NCI-H524 (cell line): ENCODE data around the gene PPIH.
"Not testable (repeated sequence)": the region's sequence is repeated elsewhere in the genome, so short reads cannot be mapped to it uniquely, and the experiment has no call there.

ENCODE experiments used
- DNase-seq, 2 experiments: peaks; one replicate each; lab custom pipeline; 2025; lab: John Stamatoyannopoulos, UW

Gene PPIH

DNA sequence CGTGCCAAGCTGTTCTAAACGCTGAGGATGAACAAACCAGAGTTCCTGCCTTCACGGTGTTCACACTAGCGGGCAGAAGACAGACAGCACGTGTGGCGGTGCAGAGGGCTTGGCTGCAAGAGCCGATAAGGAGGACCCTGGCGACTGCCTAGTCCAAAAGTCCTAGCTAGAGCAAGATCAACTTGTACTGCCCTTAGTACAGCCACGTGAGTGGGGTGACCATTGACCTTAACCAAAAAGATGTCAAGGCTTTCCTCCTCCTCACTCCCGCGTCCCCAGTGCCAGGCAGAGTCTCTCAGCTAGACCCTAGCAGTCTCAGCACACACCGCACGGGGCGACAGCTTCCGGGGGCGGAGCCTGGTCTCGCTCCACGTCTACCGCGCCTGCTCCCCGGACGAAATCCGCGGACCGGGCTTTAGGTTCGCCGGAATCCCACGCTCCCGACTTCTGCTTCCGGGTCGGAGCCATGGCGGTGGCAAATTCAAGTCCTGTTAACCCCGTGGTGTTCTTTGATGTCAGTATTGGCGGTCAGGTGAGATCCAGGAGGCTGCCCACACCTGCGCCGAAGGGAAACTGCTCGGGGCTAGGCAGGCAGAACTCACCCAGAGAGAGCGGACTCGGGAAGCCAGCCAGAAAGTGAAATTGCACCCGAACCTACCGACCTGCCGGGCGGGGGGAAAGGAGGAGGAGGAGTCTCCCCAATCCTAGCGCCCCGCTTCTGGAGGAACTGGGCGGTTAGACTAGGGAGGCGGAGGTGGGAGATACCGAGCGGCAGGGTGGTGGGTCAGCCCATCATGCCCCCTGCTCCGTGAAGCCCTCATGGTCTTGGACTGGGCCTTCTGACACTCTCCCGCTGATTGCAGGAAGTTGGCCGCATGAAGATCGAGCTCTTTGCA is at the start of gene PPIH:
Gene PPIH, plus strand, starts transcription at position 443 of the 896 bp plus-strand sequence. Its CDS starts 24 bp downstream, at position 467.
- DNase-seq = peak; percentile 84 to 92

DNA sequence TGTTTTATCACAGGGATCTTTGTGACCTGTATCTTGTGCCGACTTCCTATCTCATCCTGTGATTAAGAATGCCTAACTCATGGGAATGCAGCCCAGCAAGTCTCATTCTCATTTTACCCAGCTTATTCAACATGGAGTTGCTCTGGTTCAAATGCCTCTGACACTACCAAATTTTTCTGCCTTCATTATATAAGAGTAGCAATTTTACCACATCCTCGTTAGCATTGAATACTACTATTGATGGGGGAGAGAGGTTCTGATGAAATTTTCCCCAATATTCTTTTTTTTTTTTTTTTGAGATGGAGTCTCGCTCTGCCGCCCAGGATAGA is 44.5 kb upstream of the PPIH start:
- no peak for DNase-seq

GRCh38 chr1:42618866-42619265 is 39.4 kb upstream of the PPIH start:
- no peak for DNase-seq

GRCh38 chr1:42620307-42620706 is 37.9 kb upstream of the PPIH start:
- DNase-seq = no peak

GRCh38 chr1:42621180-42621579 is 37.0 kb upstream of the PPIH start:
- DNase-seq = not testable (repeated sequence)

DNA sequence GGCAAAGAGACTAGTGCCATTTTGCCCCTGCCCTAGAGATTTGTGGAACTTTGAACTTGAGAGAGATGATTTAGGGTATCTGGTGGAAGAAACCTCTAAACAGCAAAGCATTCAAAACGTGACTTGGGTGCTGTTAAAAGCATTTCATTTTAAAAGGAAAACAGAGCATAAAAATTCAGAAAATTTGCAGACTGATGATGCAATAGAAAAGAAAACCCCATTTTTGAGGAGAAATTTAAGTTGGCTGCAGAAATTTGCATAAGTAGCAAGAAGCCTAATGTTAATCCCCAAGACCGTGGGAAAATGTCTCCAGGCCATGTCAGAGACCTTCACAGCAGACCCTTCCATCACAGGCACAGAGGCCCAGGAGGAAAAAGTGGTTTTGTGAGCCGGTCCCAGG is 31.0 kb upstream of the PPIH start:
- not testable (repeated sequence) for DNase-seq

DNA sequence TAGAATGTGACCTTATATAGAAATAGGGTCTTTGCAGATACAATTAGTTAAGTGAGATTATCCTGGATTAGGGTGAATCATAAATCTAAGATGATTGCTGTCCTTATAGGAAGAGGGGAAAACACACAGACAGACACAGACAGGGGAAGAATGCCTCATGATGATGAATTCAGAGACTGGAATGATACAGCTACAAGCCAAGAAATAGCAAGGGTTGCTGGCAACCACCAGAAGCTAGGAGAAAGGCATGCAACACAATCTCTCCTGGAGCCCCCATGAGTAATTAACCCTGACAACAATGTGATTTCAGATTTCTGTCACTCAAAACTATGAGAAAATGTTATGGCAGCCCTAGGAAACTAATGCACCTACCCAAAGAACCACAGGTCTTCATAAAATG is 19.1 kb upstream of the PPIH start:
- no peak for DNase-seq

GRCh38 chr1:42646056-42646455 is 12.2 kb upstream of the PPIH start:
- DNase-seq = no peak

- DNase-seq = no peak
Observed at GRCh38 chr1:42657201-42657600, 1.0 kb upstream of the PPIH start.

GRCh38 chr1:42658877-42659337 is 684 bp downstream of the PPIH start:
- no peak for DNase-seq

GRCh38 chr1:42660907-42661500 is 2.8 kb downstream of the PPIH start:
- no peak for DNase-seq

DNA sequence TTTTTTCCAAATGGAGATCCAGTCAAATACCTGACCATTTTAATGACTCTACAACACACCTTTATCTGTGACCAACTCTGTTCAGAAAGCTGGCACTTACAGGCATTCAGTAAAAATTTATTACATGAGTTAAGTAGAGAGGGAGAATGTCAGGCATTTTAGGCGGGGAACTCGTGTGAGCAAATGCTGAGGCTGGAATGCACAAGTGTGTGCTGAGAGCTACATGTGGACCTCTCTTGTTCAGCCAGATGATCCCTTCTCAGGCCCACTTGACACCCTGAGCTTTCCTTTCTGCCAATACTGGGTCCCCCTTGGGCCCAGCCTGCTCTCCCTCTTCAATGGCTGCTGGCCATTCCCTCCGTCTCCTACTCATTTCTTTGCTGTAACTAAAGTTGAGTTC is 11.7 kb downstream of the PPIH start:
- DNase-seq = no peak

GRCh38 chr1:42670425-42670824 is 12.2 kb downstream of the PPIH start:
- no peak for DNase-seq

GRCh38 chr1:42674214-42674613 is 16.0 kb downstream of the PPIH start:
- DNase-seq = no peak

GRCh38 chr1:42674682-42675081 is 16.5 kb downstream of the PPIH start:
- DNase-seq = no peak

DNA sequence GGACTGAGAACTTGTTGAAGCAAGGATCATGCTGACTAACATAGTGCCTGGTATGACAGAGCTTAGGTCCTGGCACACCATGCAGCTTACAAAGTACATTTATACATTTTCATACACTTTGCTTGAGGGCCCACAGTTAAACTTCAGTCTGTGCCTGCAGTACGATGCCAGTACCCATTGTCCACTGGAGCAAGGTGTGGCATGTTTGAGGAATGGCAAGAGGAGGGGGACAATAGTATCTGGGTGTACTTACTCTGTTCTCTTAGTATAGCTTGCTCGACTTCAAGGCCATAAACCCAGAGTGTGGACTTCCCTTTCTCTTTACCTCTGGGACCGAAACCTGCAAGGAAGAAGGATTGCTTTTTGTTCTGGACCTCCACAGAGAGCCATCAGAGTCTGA is 17.2 kb downstream of the PPIH start:
- DNase-seq = no peak

DNA sequence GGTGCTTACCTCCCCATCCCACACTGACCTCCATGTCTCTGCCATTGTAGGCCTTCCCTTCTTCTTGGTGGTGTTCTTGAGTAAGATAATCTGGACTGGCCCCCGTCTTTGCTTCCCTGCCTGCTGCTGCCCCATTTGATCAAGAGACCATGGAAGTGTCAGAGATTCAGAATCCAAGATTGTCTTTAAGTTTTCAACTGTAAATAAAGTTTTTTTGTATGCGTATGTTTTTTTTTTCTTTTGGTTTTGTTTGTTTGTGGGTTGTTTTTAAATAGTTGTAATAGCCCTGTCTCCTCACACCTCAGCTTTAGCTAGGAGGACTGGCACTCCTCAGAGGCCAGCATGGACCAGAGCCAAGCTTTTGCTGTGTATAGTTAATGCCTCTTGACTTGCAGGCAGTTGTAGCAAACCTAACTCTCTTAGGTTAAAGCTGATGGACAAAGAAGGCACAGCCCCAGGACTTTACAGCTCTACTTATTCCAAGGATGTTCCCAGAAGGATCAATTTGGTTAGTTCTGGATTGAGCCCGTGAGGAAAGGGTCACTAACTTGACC is 18.4 kb downstream of the PPIH start:
- no peak for DNase-seq

DNA sequence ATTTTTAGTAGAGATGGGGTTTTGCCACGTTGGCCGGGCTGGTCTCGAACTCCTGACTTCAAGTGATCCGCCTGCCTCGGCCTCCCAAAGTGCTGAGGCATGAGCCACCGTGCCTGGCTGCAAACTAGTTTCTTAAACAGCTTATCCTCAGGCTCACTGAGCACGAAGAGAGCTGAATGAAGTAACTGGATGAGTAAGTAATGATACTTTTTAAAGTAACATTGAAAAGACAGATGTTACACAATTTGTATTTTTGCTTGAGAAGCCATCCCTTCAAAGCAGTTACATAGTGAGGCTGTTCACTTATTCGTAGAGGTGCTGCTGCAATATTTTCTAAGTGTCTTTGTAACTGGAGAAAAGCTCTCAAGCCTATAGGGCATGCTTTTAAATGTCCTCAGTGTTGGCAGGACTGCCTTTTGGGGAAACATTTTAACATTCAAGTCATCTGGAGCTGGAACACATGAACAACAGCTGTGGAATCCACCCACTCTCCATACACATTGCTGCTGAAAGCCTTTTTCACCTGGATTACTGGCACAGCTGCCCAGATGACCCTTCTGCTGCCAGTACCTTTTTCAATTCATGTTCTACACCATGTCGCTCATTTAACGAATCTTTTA is 21.3 kb downstream of the PPIH start:
- no peak for DNase-seq

- no peak for DNase-seq
Observed at GRCh38 chr1:42680055-42680454, 21.8 kb downstream of the PPIH start.

DNA sequence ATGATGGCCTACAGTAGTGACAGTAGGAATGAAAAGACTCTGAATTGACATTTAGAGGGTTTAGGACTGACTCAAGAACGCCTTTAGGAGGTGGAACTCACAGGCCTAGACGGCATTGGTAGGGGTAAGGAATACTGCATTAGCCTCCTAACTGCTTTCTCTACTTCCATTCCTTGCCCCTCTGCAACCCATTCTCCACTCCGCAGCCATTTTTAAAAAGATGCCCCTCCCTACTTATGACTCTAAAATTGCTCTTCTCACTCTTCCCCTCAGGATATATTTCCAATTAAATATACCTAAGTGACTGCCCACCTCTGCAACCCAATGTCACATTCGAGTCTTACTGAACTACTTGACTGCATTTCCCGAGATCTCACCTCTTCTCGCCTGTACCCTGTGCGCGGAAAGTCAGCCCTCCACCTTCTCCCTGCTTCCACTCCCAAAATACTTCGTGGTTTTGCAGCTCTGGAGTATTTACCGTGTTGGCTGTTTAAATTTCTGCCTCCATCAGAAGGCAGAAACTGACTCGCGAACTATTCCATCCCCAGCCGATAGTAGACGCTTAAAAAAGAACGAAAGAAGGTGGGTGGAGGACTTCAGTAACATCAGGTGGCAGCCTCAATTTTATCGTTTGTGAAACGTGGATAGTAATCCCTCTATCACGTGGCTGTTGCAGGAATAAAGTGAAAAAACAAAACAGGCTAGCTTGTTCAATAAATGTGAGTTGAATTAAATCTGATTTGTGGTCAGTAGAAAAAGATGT is 22.9 kb downstream of the PPIH start:
- no peak for DNase-seq

DNA sequence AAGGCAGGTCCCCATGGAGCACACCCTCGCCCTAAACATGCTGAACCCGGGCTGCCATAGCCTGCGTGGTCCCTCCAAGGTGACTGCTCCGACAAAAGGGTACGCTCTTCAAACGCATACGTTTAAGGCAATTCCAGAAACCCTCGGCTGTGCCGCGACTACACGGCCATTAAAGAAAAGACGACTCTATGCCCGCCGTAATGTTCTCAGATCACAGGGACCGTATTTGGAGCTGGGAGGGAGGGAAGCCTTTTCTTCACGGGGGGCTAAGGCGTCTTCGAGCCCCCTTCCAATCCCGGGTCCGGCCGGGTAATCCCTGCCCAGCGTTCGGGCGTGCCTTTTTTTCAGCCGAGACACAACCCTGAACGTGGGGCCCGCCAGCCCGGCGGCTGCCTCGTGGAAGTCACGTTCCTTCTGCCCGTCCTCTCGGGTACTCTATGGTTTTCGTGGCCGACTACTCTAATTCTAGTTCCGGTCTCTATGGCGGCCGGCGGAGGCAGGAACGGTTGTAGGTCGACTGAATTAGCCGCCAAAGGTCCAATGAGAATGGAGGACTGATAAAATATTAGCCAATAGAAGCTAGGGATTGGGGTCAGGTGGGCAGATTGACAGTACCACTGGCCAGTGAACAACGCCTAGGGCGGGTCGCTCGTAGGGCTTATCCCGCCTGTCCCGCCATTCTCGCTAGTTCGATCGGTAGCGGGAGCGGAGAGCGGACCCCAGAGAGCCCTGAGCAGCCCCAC is 23.7 kb downstream of the PPIH start, which contains the start of gene YBX1:
Gene YBX1, plus strand, starts transcription at position 678 of the 743 bp plus-strand sequence. CDS start 148 bp downstream, outside the sequence.
- DNase-seq = peak; percentile 96 to 99
